HUES48 (cell line): ENCODE data around the gene ARL8A.

ENCODE experiments used
- H3K27ac ChIP-seq: one replicate; pipeline ENCODE4 v1.7.0; 2013; ENCODE audit warnings: low read depth, low read length, inconsistent platforms
- H3K27me3 ChIP-seq: 2 replicates; pipeline ENCODE4 v1.6.1; 2013; ENCODE audit warnings: mild to moderate bottlenecking, low read length; ENCODE audit not compliant: control insufficient read depth, insufficient read depth
- H3K36me3 ChIP-seq: 2 replicates; pipeline ENCODE4 v1.6.1; 2013; ENCODE audit warnings: low read length; ENCODE audit not compliant: control insufficient read depth, insufficient read depth
- H3K4me1 ChIP-seq: 2 replicates; pipeline ENCODE4 v1.6.1; 2013; ENCODE audit warnings: mild to moderate bottlenecking, low read length; ENCODE audit not compliant: control insufficient read depth, insufficient read depth
- H3K4me3 ChIP-seq: 2 replicates; pipeline ENCODE4 v1.5.1; 2013; ENCODE audit warnings: mild to moderate bottlenecking, low read depth, low read length
- H3K9ac ChIP-seq: 2 replicates; pipeline ENCODE4 v1.6.1; 2013; ENCODE audit warnings: mild to moderate bottlenecking, low read depth, low read length, moderate library complexity
- H3K9me3 ChIP-seq: 2 replicates; pipeline ENCODE4 v1.6.1; 2013; ENCODE audit warnings: low read length; ENCODE audit not compliant: control insufficient read depth, insufficient read depth

The ARL8A gene

GRCh38 chr1:202154766-202155477 is 10.4 kb upstream of the ARL8A start:
- Histone ChIP-seq H3K4me1 (peaks cover 16% of the 10 kb centered on the region), H3K9ac (no peak overlapping the region), H3K9me3 (no peaks in the 10 kb centered on the region), H3K27ac (peak overlapping the region; percentile 42), H3K27me3 (no peaks in the 10 kb centered on the region), H3K4me3 (no peak overlapping the region), H3K36me3 (no peaks in the 10 kb centered on the region)

GRCh38 chr1:202154148-202154765 is 9.7 kb upstream of the ARL8A start:
- Histone ChIP-seq H3K4me1 (peaks cover 9% of the 10 kb centered on the region), H3K27me3 (no peaks in the 10 kb centered on the region), H3K4me3 (no peak overlapping the region), H3K9ac (no peak overlapping the region), H3K27ac (peak overlapping the region; percentile 42), H3K9me3 (no peaks in the 10 kb centered on the region), H3K36me3 (no peaks in the 10 kb centered on the region)

DNA sequence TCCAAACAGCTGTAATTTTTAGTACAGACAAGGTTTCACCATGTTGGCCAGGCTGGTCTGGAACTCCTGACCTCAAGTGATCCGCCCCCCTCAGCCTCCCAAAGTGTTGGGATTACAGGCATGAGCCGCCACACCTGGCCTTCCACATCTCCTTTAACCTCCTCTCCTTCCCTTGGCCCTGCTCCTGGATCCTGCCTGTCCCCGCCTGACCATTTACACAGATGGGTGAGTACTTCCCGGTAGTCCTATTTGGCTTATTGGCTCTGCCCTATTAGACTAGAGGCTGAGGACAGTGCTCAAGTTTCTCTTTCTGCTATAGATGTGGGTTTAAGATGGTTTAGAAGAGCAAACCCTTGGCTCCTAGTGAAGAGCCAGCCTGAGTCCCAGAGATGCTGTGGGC is 8.7 kb upstream of the ARL8A start:
- H3K4me1 ChIP-seq: peaks cover 5% of the 10 kb centered on the region
- H3K36me3 ChIP-seq: no peaks in the 10 kb centered on the region
- H3K27me3 ChIP-seq: no peaks in the 10 kb centered on the region

DNA sequence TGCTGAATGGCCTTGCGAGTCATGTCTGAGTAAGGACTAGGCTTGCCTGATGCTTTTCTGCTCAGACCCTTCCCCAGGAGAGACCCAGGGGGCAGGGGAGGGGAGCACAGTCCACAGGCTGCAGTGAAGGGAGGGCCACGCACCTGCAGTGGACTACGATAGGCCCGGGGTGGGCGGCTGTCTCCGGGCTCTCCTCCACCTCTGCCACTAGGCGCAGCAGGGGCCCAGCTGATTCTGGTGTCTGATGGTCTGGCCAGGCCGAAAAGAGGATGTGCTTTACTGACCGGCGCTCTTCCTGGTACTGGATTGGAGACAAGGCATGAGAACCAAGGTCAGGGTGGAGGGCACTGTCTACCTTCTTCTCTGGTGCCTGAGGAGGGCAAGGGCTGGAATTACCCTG is 7.9 kb upstream of the ARL8A start:
- Histone ChIP-seq H3K4me3 (no peak overlapping the region), H3K4me1 (peaks cover 5% of the 10 kb centered on the region), H3K36me3 (no peaks in the 10 kb centered on the region), H3K27ac (no peak overlapping the region), H3K27me3 (no peaks in the 10 kb centered on the region), H3K9me3 (no peaks in the 10 kb centered on the region), H3K9ac (no peak overlapping the region)

More for the DNA sequence above, 8.7 kb upstream of the ARL8A start:
- Histone ChIP-seq H3K27ac (no peak overlapping the region), H3K9me3 (no peaks in the 10 kb centered on the region), H3K4me3 (no peak overlapping the region), H3K9ac (no peak overlapping the region)

- Histone ChIP-seq H3K4me1 (peaks cover 5% of the 10 kb centered on the region), H3K4me3 (no peak overlapping the region), H3K9me3 (no peaks in the 10 kb centered on the region), H3K36me3 (no peaks in the 10 kb centered on the region), H3K27me3 (no peaks in the 10 kb centered on the region), H3K27ac (no peak overlapping the region), H3K9ac (no peak overlapping the region)
Observed at GRCh38 chr1:202151045-202151444, 6.5 kb upstream of the ARL8A start.

DNA sequence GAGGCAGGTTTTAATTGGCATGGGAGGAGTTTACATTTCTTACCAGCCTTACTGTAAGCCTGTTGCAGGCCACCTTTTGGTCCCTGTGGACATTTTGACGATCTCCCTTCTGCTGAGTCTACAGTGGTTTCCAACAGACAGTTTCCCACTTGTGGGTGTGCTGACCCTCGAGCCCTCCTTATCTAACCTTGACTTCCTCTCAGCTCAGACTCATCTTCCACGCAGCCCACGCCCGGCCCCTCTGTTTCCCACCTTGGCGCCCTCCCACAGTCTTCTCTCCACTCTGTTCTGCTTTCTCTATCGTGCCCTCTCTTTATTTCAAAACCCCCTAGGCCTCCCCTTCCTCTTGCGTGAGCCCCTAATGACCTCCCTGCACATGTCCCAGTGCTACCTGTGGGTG is 6.1 kb upstream of the ARL8A start:
- Histone ChIP-seq H3K9me3 (no peaks in the 10 kb centered on the region), H3K27me3 (no peaks in the 10 kb centered on the region), H3K9ac (no peak overlapping the region), H3K4me3 (no peak overlapping the region), H3K4me1 (peaks cover 5% of the 10 kb centered on the region), H3K27ac (no peak overlapping the region), H3K36me3 (no peaks in the 10 kb centered on the region)

DNA sequence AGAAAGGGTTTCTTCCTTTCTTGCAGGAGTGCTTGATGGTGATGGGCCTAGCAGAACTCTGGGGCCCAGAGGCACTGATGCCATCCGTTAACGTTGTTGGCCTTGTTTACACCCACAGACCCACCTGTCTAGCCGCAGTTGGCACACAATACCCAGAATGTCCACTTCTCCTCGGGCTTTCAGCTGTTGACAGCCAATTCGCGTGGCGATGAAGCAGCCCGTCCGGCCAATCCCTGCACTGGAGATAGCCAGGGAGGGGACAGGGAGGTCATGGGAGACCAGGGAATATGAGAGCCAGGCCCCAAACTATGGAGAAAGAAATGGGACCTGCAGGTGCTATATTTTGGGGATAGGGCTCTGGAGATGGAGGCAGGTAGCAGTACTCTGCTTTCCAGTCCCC is 5.7 kb upstream of the ARL8A start:
- 0 out of 2 replicates have a peak, but pooled peaks cover 2% of the 10 kb centered on the region for H3K27me3 ChIP-seq
- no peaks in the 10 kb centered on the region for H3K9me3 ChIP-seq
- peaks cover 7% of the 10 kb centered on the region for H3K4me1 ChIP-seq
- H3K9ac ChIP-seq: no peak overlapping the region
- H3K27ac ChIP-seq: no peak overlapping the region
- no peak overlapping the region for H3K4me3 ChIP-seq
- no peaks in the 10 kb centered on the region for H3K36me3 ChIP-seq

- no peaks in the 10 kb centered on the region for H3K36me3 ChIP-seq
- H3K27me3 ChIP-seq: 0 out of 2 replicates have a peak, but pooled peaks cover 3% of the 10 kb centered on the region
- no peak overlapping the region for H3K9ac ChIP-seq
- no peaks in the 10 kb centered on the region for H3K9me3 ChIP-seq
- no peak overlapping the region for H3K27ac ChIP-seq
- no peak overlapping the region for H3K4me3 ChIP-seq
- peaks cover 10% of the 10 kb centered on the region for H3K4me1 ChIP-seq
Observed at GRCh38 chr1:202149566-202149965, 5.0 kb upstream of the ARL8A start.

DNA sequence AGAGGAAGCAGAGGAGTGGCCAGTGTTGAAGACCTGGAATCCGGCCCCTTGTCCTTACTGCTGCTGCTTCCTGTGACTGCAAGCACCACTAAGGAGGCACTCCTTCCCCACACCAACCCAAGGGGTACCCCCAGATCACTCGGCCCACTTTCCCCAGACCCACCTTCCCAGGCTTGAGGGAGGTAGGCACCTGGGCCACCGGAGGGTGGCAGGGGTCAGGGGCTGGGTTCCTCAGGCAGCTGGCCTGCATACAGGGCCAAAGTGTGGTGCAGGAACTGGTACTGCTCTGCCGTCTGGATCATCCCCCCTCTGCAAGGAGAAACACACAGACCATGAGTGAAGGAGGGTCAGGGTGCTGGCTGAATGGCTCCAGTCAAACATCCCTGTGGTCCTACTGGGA is 3.9 kb upstream of the ARL8A start:
- peaks cover 6% of the 10 kb centered on the region for H3K4me1 ChIP-seq
- 0 out of 2 replicates have a peak, but pooled peaks cover 3% of the 10 kb centered on the region for H3K27me3 ChIP-seq
- H3K9me3 ChIP-seq: no peaks in the 10 kb centered on the region
- H3K4me3 ChIP-seq: no peak overlapping the region
- H3K36me3 ChIP-seq: no peaks in the 10 kb centered on the region
- no peak overlapping the region for H3K27ac ChIP-seq
- H3K9ac ChIP-seq: no peak overlapping the region

- peaks cover 13% of the 10 kb centered on the region for H3K4me1 ChIP-seq
Observed at GRCh38 chr1:202146993-202147392, 2.5 kb upstream of the ARL8A start.

DNA sequence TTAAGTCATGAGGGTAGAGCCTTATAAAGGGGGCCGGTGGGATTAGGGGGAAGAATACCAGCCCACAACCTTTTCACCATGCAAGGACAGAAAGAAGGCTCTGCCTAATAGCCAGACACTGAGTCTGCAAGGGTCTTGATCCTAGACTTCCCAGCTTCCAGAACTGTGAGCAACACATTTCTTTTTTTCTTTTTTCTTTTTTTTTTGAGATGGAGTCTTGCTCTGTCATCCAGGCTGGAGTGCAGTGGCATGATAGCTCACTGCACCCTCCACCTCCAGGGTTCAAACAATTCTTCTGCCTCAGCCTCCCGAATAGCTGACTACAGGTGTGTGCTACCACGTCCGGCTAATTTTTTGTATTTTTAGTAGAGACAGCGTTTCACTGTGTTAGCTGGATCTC is 1.7 kb upstream of the ARL8A start:
- no peaks in the 10 kb centered on the region for H3K9me3 ChIP-seq
- H3K9ac ChIP-seq: no peak overlapping the region
- peaks cover 13% of the 10 kb centered on the region for H3K4me1 ChIP-seq
- 0 out of 2 replicates have a peak, but pooled peaks cover 3% of the 10 kb centered on the region for H3K27me3 ChIP-seq
- H3K36me3 ChIP-seq: 0 out of 2 replicates have a peak, but pooled peaks cover 5% of the 10 kb centered on the region
- H3K4me3 ChIP-seq: no peak overlapping the region
- H3K27ac ChIP-seq: no peak overlapping the region

More at GRCh38 chr1:202146993-202147392, 2.5 kb upstream of the ARL8A start:
- Histone ChIP-seq H3K4me3 (no peak overlapping the region), H3K27me3 (0 out of 2 replicates have a peak, but pooled peaks cover 3% of the 10 kb centered on the region), H3K27ac (no peak overlapping the region), H3K36me3 (0 out of 2 replicates have a peak, but pooled peaks cover 5% of the 10 kb centered on the region), H3K9me3 (no peaks in the 10 kb centered on the region), H3K9ac (no peak overlapping the region)
